Measurements from ENCODE around the gene KRTAP4-1. TPM values are rescaled to one million over a fixed set of nuclear protein-coding genes. Genes with fewer than 3 reads are reported as not detected.

Gene KRTAP4-1
- polyA plus RNA-seq, 1 of the 3 experiments (the other 2 are of a cell fraction), result not detected

DNA sequence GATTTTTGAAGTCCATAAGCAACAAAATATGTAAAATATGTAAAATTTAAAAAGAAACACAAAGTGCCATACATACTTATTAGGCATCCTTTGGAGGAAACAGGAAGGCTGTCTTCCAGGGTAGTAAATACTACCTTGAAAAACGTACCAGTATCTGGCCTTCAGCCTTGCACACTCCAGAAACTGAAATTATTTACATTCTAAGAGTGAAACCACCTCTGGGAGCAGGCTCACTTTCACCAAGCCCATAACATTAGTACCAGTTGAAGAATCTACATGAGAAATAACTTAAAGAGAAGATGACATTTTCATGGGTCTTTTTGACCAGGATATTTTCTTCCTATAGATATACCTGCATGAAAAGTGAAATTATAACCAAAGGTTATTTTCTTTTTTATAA lies 11.4 kb upstream of the KRTAP4-1 start:
- no peaks in the 10 kb centered on the region for H3K36me3 ChIP-seq (replicated peaks in 1 of 2; ENCODE audit: control insufficient read depth in 1 of 2, insufficient read depth in 2 of 2, low read length in 1 of 2)
- no peaks in the 10 kb centered on the region for H3K9me2 ChIP-seq
- H3F3A ChIP-seq (replicated peaks; ENCODE audit: insufficient read depth), result no peaks in the 10 kb centered on the region
- TF ChIP-seq RXRA (IDR thresholded peaks at IDR 0.05; ENCODE audit: borderline replicate concordance, low read depth) (no peak), TCF12 (IDR thresholded peaks at IDR 0.05) (no peak), SIN3A (IDR thresholded peaks at IDR 0.05; ENCODE audit: borderline replicate concordance, low read depth, low read length) (no peak), FOXJ3 (CRISPR knock-in tag; IDR thresholded peaks at IDR 0.05) (no peak), GATA2 (CRISPR knock-in tag; IDR thresholded peaks at IDR 0.05) (no peak), RAD21 (IDR thresholded peaks at IDR 0.05; ENCODE audit: low read length) (no peak), RFX5 (IDR thresholded peaks at IDR 0.05; ENCODE audit: low read length) (no peak), TEAD4 (IDR thresholded peaks at IDR 0.05; ENCODE audit: borderline replicate concordance, insufficient read depth) (no peak), MXI1 (IDR thresholded peaks at IDR 0.05; ENCODE audit: low read depth, low read length) (no peak)
- TF ChIP-seq, protein P1, sequence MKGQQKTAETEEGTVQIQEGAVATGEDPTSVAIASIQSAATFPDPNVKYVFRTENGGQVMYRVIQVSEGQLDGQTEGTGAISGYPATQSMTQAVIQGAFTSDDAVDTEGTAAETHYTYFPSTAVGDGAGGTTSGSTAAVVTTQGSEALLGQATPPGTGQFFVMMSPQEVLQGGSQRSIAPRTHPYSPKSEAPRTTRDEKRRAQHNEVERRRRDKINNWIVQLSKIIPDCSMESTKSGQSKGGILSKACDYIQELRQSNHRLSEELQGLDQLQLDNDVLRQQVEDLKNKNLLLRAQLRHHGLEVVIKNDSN (IDR thresholded peaks at IDR 0.05; ENCODE audit: borderline replicate concordance, low read depth), result no peak
- TF ChIP-seq, protein P2, sequence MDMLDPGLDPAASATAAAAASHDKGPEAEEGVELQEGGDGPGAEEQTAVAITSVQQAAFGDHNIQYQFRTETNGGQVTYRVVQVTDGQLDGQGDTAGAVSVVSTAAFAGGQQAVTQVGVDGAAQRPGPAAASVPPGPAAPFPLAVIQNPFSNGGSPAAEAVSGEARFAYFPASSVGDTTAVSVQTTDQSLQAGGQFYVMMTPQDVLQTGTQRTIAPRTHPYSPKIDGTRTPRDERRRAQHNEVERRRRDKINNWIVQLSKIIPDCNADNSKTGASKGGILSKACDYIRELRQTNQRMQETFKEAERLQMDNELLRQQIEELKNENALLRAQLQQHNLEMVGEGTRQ (IDR thresholded peaks at IDR 0.05; ENCODE audit: borderline replicate concordance, low read depth, low read length), result no peak
- no peak overlapping the region for H3K4me3 ChIP-seq (ENCODE audit: low read depth in 2 of 2, low read length in 1 of 2)
- H3K27me3 ChIP-seq (ENCODE audit: insufficient read depth), result no peaks in the 10 kb centered on the region; the same call in 1 of the 2 replicates
- DNase-seq, result no peak
- no peak overlapping the region for H3K27ac ChIP-seq (ENCODE audit: low read depth in 2 of 2, low read length in 1 of 2)
- H4K20me1 ChIP-seq (ENCODE audit: insufficient read depth), result no peaks in the 10 kb centered on the region
- POLR2A ChIA-PET, result no interaction called here
- CTCF ChIA-PET, result no interaction called here
- H3K4me2 ChIP-seq, result no peak overlapping the region
- H3K4me1 ChIP-seq (ENCODE audit: control insufficient read depth in 1 of 2, insufficient read depth in 2 of 2, low read depth in 1 of 2, low read length in 1 of 2), result no peaks in the 10 kb centered on the region
- no peak overlapping the region for H3K9ac ChIP-seq
- WGBS (ENCODE audit: low lambda C conversion rate), result 8% methylated on average over 1 of the region's 1 CpG
- no peak overlapping the region for H2AFZ ChIP-seq (ENCODE audit: low read depth)
- H3K79me2 ChIP-seq (ENCODE audit: insufficient read depth), result no peaks in the 10 kb centered on the region
- no peaks in the 10 kb centered on the region for H3K9me3 ChIP-seq

DNA sequence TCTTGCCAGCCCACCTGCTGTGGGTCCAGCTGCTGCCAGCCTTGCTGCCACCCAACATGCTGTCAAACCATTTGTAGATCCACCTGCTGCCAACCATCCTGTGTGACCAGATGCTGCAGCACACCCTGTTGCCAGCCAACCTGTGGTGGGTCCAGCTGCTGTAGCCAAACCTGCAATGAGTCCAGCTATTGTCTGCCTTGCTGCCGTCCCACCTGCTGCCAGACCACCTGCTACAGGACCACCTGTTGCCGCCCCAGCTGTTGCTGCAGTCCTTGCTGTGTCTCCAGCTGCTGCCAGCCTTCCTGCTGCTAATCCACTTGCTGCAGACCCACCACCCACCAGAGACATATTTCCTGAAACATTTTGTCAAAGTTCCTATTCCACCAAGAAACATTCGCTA lies 5.6 kb upstream of the KRTAP4-1 start:
- H3K9ac ChIP-seq, result no peak overlapping the region
- H3K36me3 ChIP-seq (replicated peaks in 1 of 2; ENCODE audit: control insufficient read depth in 1 of 2, insufficient read depth in 2 of 2, low read length in 1 of 2), result no peaks in the 10 kb centered on the region
- 6% methylated on average over 3 of the region's 3 CpGs for WGBS (ENCODE audit: low lambda C conversion rate)
- H3K4me1 ChIP-seq (ENCODE audit: control insufficient read depth in 1 of 2, insufficient read depth in 2 of 2, low read depth in 1 of 2, low read length in 1 of 2), result no peaks in the 10 kb centered on the region
- no peaks in the 10 kb centered on the region for H3K9me2 ChIP-seq
- no peak overlapping the region for H3K4me2 ChIP-seq
- H3F3A ChIP-seq (replicated peaks; ENCODE audit: insufficient read depth), result no peaks in the 10 kb centered on the region
- no peak for DNase-seq
- ChIA-PET POLR2A (no interaction called here), CTCF (no interaction called here)
- H3K79me2 ChIP-seq (ENCODE audit: insufficient read depth), result no peaks in the 10 kb centered on the region
- no peaks in the 10 kb centered on the region for H3K9me3 ChIP-seq
- H3K4me3 ChIP-seq (ENCODE audit: low read depth in 2 of 2, low read length in 1 of 2), result no peak overlapping the region
- peaks cover 12% of the 10 kb centered on the region; the same call in 1 of the 2 replicates for H3K27me3 ChIP-seq (ENCODE audit: insufficient read depth)
- no peak overlapping the region for H2AFZ ChIP-seq (ENCODE audit: low read depth)
- no peak overlapping the region for H3K27ac ChIP-seq (ENCODE audit: low read depth in 2 of 2, low read length in 1 of 2)
- no peaks in the 10 kb centered on the region for H4K20me1 ChIP-seq (ENCODE audit: insufficient read depth)
- TF ChIP-seq GATA2 (CRISPR knock-in tag; IDR thresholded peaks at IDR 0.05) (no peak), RFX5 (IDR thresholded peaks at IDR 0.05; ENCODE audit: low read length) (no peak), JUND (IDR thresholded peaks at IDR 0.05) (no peak), RAD21 (IDR thresholded peaks at IDR 0.05; ENCODE audit: low read length) (no peak), MEF2A (IDR thresholded peaks at IDR 0.05; ENCODE audit: borderline replicate concordance, low read depth) (no peak), POLR2AphosphoS5 (IDR thresholded peaks at IDR 0.05; ENCODE audit: low read depth, low read length) (no peak), TCF12 (IDR thresholded peaks at IDR 0.05) (no peak), FOXJ3 (CRISPR knock-in tag; IDR thresholded peaks at IDR 0.05) (no peak), GABPA (IDR thresholded peaks at IDR 0.05; ENCODE audit: low read depth) (no peak), RCOR1 (IDR thresholded peaks at IDR 0.05; ENCODE audit: low read length) (no peak), FOXM1 (IDR thresholded peaks at IDR 0.05; ENCODE audit: low read depth) (no peak), NFIC (IDR thresholded peaks at IDR 0.05; ENCODE audit: borderline replicate concordance) (no peak), SMC3 (IDR thresholded peaks at IDR 0.05; ENCODE audit: low read depth, low read length) (no peak)
- TF ChIP-seq, protein P1 (IDR thresholded peaks at IDR 0.05; ENCODE audit: borderline replicate concordance, low read depth), result no peak
- TF ChIP-seq, protein P3, sequence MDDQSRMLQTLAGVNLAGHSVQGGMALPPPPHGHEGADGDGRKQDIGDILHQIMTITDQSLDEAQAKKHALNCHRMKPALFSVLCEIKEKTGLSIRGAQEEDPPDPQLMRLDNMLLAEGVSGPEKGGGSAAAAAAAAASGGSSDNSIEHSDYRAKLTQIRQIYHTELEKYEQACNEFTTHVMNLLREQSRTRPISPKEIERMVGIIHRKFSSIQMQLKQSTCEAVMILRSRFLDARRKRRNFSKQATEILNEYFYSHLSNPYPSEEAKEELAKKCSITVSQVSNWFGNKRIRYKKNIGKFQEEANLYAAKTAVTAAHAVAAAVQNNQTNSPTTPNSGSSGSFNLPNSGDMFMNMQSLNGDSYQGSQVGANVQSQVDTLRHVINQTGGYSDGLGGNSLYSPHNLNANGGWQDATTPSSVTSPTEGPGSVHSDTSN (IDR thresholded peaks at IDR 0.05), result no peak
- TF ChIP-seq, protein P2 (IDR thresholded peaks at IDR 0.05; ENCODE audit: borderline replicate concordance, low read depth, low read length), result no peak
- TF ChIP-seq, protein P4, sequence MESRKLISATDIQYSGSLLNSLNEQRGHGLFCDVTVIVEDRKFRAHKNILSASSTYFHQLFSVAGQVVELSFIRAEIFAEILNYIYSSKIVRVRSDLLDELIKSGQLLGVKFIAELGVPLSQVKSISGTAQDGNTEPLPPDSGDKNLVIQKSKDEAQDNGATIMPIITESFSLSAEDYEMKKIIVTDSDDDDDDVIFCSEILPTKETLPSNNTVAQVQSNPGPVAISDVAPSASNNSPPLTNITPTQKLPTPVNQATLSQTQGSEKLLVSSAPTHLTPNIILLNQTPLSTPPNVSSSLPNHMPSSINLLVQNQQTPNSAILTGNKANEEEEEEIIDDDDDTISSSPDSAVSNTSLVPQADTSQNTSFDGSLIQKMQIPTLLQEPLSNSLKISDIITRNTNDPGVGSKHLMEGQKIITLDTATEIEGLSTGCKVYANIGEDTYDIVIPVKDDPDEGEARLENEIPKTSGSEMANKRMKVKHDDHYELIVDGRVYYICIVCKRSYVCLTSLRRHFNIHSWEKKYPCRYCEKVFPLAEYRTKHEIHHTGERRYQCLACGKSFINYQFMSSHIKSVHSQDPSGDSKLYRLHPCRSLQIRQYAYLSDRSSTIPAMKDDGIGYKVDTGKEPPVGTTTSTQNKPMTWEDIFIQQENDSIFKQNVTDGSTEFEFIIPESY (IDR thresholded peaks at IDR 0.05; ENCODE audit: borderline replicate concordance, low read depth), result no peak

Data from SK-N-SH (cell line).